ENCODE results near the gene PTTG2. TPM values are rescaled to one million over a fixed set of nuclear protein-coding genes. Genes with fewer than 3 reads are reported as not detected.

PTTG2 gene
- total RNA-seq, 4 donors from 2014 or later: 0.71 to 5.8 (median 1.5) TPM

DNA sequence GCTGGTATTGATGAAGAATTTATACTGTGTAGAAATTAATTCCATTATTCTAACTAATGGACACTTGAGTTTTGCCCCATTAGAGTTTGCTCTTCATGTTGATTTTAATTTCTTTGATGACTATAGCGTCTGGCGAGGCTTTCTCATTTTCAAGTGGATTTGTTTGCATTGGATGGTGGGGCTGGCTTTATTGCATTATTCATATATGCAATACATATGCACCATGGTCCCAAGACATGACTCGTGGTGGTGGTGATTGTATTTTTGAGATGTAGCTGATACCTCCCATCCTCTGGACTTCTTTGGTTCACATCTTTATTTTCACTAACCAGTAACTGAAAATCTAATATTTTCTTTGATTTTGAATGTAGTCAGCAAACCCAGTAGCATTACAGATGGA is 39.8 kb downstream of the PTTG2 start:
- TF ChIP-seq POLR2A (IDR thresholded peaks at IDR 0.05; ENCODE audit: low read depth) (no peak), POLR2AphosphoS5 (IDR thresholded peaks at IDR 0.05) (no peak), EP300 (IDR thresholded peaks at IDR 0.05) (no peak)
- TF ChIP-seq, protein P1, sequence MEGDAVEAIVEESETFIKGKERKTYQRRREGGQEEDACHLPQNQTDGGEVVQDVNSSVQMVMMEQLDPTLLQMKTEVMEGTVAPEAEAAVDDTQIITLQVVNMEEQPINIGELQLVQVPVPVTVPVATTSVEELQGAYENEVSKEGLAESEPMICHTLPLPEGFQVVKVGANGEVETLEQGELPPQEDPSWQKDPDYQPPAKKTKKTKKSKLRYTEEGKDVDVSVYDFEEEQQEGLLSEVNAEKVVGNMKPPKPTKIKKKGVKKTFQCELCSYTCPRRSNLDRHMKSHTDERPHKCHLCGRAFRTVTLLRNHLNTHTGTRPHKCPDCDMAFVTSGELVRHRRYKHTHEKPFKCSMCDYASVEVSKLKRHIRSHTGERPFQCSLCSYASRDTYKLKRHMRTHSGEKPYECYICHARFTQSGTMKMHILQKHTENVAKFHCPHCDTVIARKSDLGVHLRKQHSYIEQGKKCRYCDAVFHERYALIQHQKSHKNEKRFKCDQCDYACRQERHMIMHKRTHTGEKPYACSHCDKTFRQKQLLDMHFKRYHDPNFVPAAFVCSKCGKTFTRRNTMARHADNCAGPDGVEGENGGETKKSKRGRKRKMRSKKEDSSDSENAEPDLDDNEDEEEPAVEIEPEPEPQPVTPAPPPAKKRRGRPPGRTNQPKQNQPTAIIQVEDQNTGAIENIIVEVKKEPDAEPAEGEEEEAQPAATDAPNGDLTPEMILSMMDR (IDR thresholded peaks at IDR 0.05): no peak
- Histone ChIP-seq H3K27me3 (no peaks in the 10 kb centered on the region), H3K4me1 (peaks cover 47 to 90% (median 74%) of the 10 kb centered on the region in 4 donors), H3K9me3 (no peaks in the 10 kb centered on the region), H3K27ac (replicated peaks in 1 of 4) (no peak overlapping the region), H3K4me3 (no peak overlapping the region), H3K36me3 (no peaks in the 10 kb centered on the region)
- intact Hi-C loops (cut with DNase I): no loop called here
- DNase-seq (ENCODE audit: extremely low spot score): no peak
- WGBS: 97% methylated on average over 3 of the region's 3 CpGs

DNA sequence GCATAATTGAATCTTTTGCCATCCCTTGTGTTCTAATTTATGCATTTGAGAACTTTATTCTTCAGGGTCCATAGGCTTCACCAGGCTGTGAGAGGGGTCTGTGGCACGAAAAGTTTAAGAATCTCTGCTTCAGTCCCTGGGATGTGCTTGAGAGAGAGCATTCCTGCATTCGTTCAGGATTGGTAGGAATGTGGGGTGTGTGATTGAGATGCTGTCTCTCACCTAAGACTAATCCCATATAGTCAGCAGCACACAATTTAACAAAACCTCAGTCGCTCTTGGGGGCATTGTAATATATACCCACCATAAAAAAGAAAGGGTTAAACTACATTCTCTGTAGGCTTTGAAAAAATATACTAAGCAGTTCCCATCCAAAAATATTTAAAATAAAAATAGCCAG is 41.7 kb downstream of the PTTG2 start:
- intact Hi-C loops (cut with DNase I): no loop called here
- H3K36me3 ChIP-seq: no peaks in the 10 kb centered on the region
- H3K27ac ChIP-seq (replicated peaks in 1 of 4): no peak overlapping the region
- no peaks in the 10 kb centered on the region for H3K9me3 ChIP-seq
- H3K4me3 ChIP-seq: no peak overlapping the region
- H3K4me1 ChIP-seq: peaks cover 43 to 90% (median 72%) of the 10 kb centered on the region in 4 donors
- WGBS: 79% methylated on average over 3 of the region's 3 CpGs
- TF ChIP-seq EP300 (IDR thresholded peaks at IDR 0.05) (no peak), POLR2AphosphoS5 (IDR thresholded peaks at IDR 0.05) (no peak), POLR2A (IDR thresholded peaks at IDR 0.05; ENCODE audit: low read depth) (no peak)
- TF ChIP-seq, protein P1 (IDR thresholded peaks at IDR 0.05): no peak
- no peaks in the 10 kb centered on the region for H3K27me3 ChIP-seq
- DNase-seq (ENCODE audit: extremely low spot score): no peak

DNA sequence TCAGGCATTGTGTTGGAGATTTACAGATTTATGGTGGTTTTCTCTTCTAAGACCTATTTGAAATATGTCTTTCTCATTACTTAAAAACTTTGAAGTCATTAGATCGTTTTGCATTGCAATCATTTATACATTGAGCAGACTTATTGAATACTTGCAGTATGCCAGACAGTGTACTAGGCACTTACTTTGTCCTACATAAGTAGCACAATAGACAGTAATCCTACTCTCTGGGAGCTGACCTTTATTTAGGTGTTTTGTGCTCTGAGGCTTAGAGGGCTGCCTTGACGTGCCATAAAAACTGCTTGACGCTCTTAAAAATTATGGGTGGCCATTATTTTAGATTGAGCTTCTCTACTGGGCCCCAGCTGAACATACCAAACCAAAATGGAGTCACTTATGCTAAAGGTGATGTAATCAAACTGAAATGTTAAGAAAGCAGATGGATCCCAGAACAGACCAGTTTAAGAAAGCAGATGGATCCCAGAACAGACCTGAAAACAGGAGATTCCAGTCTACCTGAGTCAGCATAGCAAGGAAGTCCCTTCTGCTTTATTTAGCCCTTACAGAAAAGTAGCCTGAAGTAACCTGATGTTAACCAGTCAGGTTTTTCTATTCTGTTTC is 42.4 kb downstream of the PTTG2 start:
- intact Hi-C loops (cut with DNase I): no loop called here
- DNase-seq (ENCODE audit: extremely low spot score): no peak
- WGBS: 89% methylated on average over 3 of the region's 3 CpGs
- H3K36me3 ChIP-seq: no peaks in the 10 kb centered on the region
- H3K4me1 ChIP-seq: peaks cover 43 to 90% (median 72%) of the 10 kb centered on the region in 4 donors
- no peaks in the 10 kb centered on the region for H3K9me3 ChIP-seq
- H3K27ac ChIP-seq (replicated peaks in 1 of 4): peak overlapping the region in 1 of 4 donors; percentile 5
- H3K4me3 ChIP-seq: no peak overlapping the region
- no peak for TF ChIP-seq POLR2AphosphoS5 (IDR thresholded peaks at IDR 0.05)
- no peak for TF ChIP-seq EP300 (IDR thresholded peaks at IDR 0.05)
- TF ChIP-seq POLR2A (IDR thresholded peaks at IDR 0.05; ENCODE audit: low read depth): no peak
- TF ChIP-seq, protein P1 (IDR thresholded peaks at IDR 0.05): no peak
- H3K27me3 ChIP-seq: no peaks in the 10 kb centered on the region

DNA sequence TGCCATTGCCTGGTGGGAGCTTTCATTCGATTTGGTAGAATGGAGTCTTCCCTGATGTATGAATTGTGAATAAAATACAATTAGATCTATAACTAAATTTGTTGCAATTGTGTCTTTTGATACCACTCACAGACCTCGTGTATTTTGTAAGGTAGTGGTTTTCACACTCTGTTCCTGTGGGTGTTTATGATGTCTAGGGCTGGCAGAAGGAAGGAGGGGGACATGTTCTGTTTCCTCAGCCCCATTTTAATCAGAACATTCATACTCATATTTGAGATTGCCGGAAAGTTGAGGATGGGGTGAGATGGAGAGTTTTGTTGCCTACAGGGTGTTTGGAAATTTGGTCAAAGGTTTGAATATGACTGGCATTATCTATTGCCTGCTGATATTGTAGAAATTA is 42.9 kb downstream of the PTTG2 start:
- H3K36me3 ChIP-seq: no peaks in the 10 kb centered on the region
- WGBS: 81% methylated on average over 3 of the region's 3 CpGs
- no peak for DNase-seq (ENCODE audit: extremely low spot score)
- intact Hi-C loops (cut with DNase I): no loop called here
- H3K4me3 ChIP-seq: no peak overlapping the region
- H3K27ac ChIP-seq (replicated peaks in 1 of 4): no peak overlapping the region
- no peaks in the 10 kb centered on the region for H3K27me3 ChIP-seq
- H3K4me1 ChIP-seq: peaks cover 43 to 90% (median 71%) of the 10 kb centered on the region in 4 donors
- no peaks in the 10 kb centered on the region for H3K9me3 ChIP-seq
- no peak for TF ChIP-seq POLR2AphosphoS5 (IDR thresholded peaks at IDR 0.05)

DNA sequence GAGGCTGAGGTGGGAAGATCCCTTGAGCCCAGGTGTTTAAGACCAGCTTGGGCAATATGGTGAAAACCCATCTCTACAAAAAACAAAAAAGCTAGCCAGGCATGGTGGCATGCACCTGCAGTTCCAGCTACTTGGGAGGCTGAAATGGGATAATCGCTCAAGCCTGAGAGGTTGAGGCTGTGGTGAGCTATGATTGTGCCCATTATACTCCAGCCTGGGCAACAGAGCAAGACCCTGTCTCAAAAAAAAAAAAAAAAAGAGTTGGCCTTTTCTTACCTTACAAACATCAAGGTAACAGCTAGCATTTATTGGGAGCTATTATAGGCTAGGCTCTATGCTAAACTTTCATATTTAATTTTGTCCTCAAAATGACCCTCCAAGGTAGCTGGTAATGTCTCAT is 43.4 kb downstream of the PTTG2 start:
- Histone ChIP-seq H3K4me3 (no peak overlapping the region), H3K9me3 (no peaks in the 10 kb centered on the region), H3K27ac (replicated peaks in 1 of 4) (peak overlapping the region in 1 of 4 donors; percentile 34), H3K4me1 (peaks cover 42 to 90% (median 71%) of the 10 kb centered on the region in 4 donors), H3K36me3 (no peaks in the 10 kb centered on the region), H3K27me3 (no peaks in the 10 kb centered on the region)
- intact Hi-C loops (cut with DNase I): no loop called here
- TF ChIP-seq POLR2AphosphoS5 (IDR thresholded peaks at IDR 0.05) (no peak), POLR2A (IDR thresholded peaks at IDR 0.05; ENCODE audit: low read depth) (no peak), EP300 (IDR thresholded peaks at IDR 0.05) (no peak)
- TF ChIP-seq, protein P1 (IDR thresholded peaks at IDR 0.05): no peak
- DNase-seq (ENCODE audit: extremely low spot score): no peak
- 100% methylated on average over 1 of the region's 1 CpG for WGBS
